Caco-2 (cell line): Measurements from ENCODE around the gene MYL4. TPM values are rescaled to one million over a fixed set of nuclear protein-coding genes. Genes with fewer than 3 reads are reported as not detected.
"Not testable (repeated sequence)": the region's sequence is repeated elsewhere in the genome, so short reads cannot be mapped to it uniquely, and the experiment has no call there.

Experiments
- BruUV-seq: library from RNA; stranded (reverse); fragments of 400-500 nt; replicated peaks from 2 replicates; lab custom pipeline; 2021; lab: Mats Ljungman, UMichigan
- CTCF ChIA-PET: fragments of 300-600 bp; sonication (Branson Sonifier 250); formaldehyde crosslinking; loops from one replicate; lab custom pipeline; 2022; ENCODE audit warnings: antibody characterized with exemption; lab: Charles Lee
- POLR2A ChIA-PET: fragments of 300-600 bp; sonication (Branson Sonifier 250); formaldehyde crosslinking; loops from one replicate; lab custom pipeline; 2022; ENCODE audit warnings: antibody characterized with exemption; lab: Charles Lee
- DNase-seq, 2 experiments: peaks; one replicate each; pipeline versions ENCODE4 v3.0.0 to v3.0.0-alpha.2; 2020 to 2022
- H3K27me3 ChIP-seq: replicated peaks from 2 replicates; pipeline ENCODE4 v1.6.0; 2011; ENCODE audit warnings: low read length; ENCODE audit not compliant: control insufficient read depth, insufficient read depth
- H3K36me3 ChIP-seq: 2 replicates; pipeline ENCODE4 v1.5.1; 2011; ENCODE audit warnings: low read length; ENCODE audit not compliant: control insufficient read depth, insufficient read depth
- H3K4me1 ChIP-seq: fragments of 250-450 bp; sonication (Bioruptor Pico); 2 replicates; pipeline ENCODE4 v1.5.1; 2020; ENCODE audit warnings: mild to moderate bottlenecking
- H3K4me3 ChIP-seq: 2 replicates; pipeline ENCODE4 v1.5.1; 2011; ENCODE audit warnings: low read depth, mild to moderate bottlenecking, control low read depth, low read length
- H3K9me3 ChIP-seq: fragments of 250-450 bp; sonication (Bioruptor Pico); 2 replicates; pipeline ENCODE4 v1.5.1; 2020; ENCODE audit warnings: mild to moderate bottlenecking, moderate library complexity
- H3K27ac Mint-ChIP-seq: one replicate; pipeline ENCODE4 v1.8.0; 2022; ENCODE audit warnings: mixed read lengths; ENCODE audit not compliant: unreplicated experiment
- H3K27me3 Mint-ChIP-seq: one replicate; pipeline ENCODE4 v1.8.0; 2022; ENCODE audit warnings: mixed read lengths; ENCODE audit not compliant: insufficient read depth, unreplicated experiment
- H3K36me3 Mint-ChIP-seq: one replicate; pipeline ENCODE4 v1.8.0; 2022; ENCODE audit warnings: mild to moderate bottlenecking, mixed read lengths; ENCODE audit not compliant: insufficient read depth, unreplicated experiment
- H3K4me1 Mint-ChIP-seq: one replicate; pipeline ENCODE4 v1.8.0; 2022; ENCODE audit warnings: low read depth, mixed read lengths; ENCODE audit not compliant: unreplicated experiment
- H3K4me3 Mint-ChIP-seq: one replicate; pipeline ENCODE4 v1.8.0; 2022; ENCODE audit warnings: mild to moderate bottlenecking, moderate library complexity, mixed read lengths; ENCODE audit not compliant: unreplicated experiment
- H3K9me3 Mint-ChIP-seq: one replicate; pipeline ENCODE4 v1.8.0; 2022; ENCODE audit warnings: mixed read lengths; ENCODE audit not compliant: unreplicated experiment
- CTCF ChIP-seq, 2 experiments: fragments of 200-600 bp in 1 of 2; IDR thresholded peaks; 1 replicate in 1 of 2; 2 replicates in 1 of 2; pipeline versions ENCODE4 v1.5.1 to v1.8.0; 2011 to 2022; ENCODE audit warnings: antibody characterized with exemption in 1 of 2, control low read depth in 1 of 2, inconsistent platforms in 1 of 2, low read depth in 1 of 2, low read length in 1 of 2, mild to moderate bottlenecking in 1 of 2, moderate library complexity in 1 of 2; ENCODE audit not compliant: insufficient read depth in 1 of 2, severe bottlenecking in 1 of 2, unreplicated experiment in 1 of 2
- intact Hi-C: fragments of 100-400 bp; cut with micrococcal nuclease; formaldehyde crosslinking; loops from one replicate; pipeline ENCODE4 v1.10.0; 2022; ENCODE audit not compliant: unreplicated experiment
- total RNA-seq: library from RNA; stranded (reverse); gene quantifications from 2 replicates; pipeline ENCODE4 v1.2.3, GENCODE V29; 2022

The MYL4 gene
- total RNA-seq, 1 experiment from 2014 or later: not detected

GRCh38 chr17:47165137-47165536 is 44.0 kb upstream of the MYL4 start:
- no peaks in the 10 kb centered on the region for H3K9me3 Mint-ChIP-seq

GRCh38 chr17:47166854-47167253 is 42.3 kb upstream of the MYL4 start:
- H3K27ac Mint-ChIP-seq, H3K4me1 ChIP-seq, intact Hi-C loops, POLR2A ChIA-PET, H3K27me3 Mint-ChIP-seq, H3K9me3 ChIP-seq, H3K4me3 ChIP-seq, H3K4me3 Mint-ChIP-seq, H3K4me1 Mint-ChIP-seq, H3K27me3 ChIP-seq, CTCF ChIA-PET, H3K9me3 Mint-ChIP-seq, H3K36me3 ChIP-seq, DNase-seq, BruUV-seq: not testable (repeated sequence)
- H3K36me3 Mint-ChIP-seq: peaks cover 52% of the 10 kb centered on the region

More at GRCh38 chr17:47165137-47165536, 44.0 kb upstream of the MYL4 start:
- peaks cover 57% of the 10 kb centered on the region for H3K36me3 Mint-ChIP-seq
- DNase-seq: no peak
- H3K27me3 ChIP-seq: no peaks in the 10 kb centered on the region
- no peaks in the 10 kb centered on the region; the same call in 1 of the 2 replicates for H3K36me3 ChIP-seq
- no peak overlapping the region for H3K27ac Mint-ChIP-seq
- no peak for TF ChIP-seq CTCF (IDR thresholded peaks at IDR 0.05; ENCODE audit: insufficient read depth in 1 of 2, low read depth in 1 of 2, low read length in 1 of 2, severe bottlenecking in 1 of 2, unreplicated experiment in 1 of 2)
- H3K4me1 Mint-ChIP-seq: no peaks in the 10 kb centered on the region
- BruUV-seq: no TSS peak
- intact Hi-C loops: no loop called here
- H3K9me3 ChIP-seq: no peaks in the 10 kb centered on the region
- no peaks in the 10 kb centered on the region for H3K27me3 Mint-ChIP-seq
- no peak overlapping the region for H3K4me3 ChIP-seq
- no peaks in the 10 kb centered on the region for H3K4me1 ChIP-seq
- CTCF ChIA-PET: no interaction called here
- POLR2A ChIA-PET: no interaction called here
- H3K4me3 Mint-ChIP-seq: no peak overlapping the region

- H3K36me3 ChIP-seq, H3K9me3 Mint-ChIP-seq, H3K27ac Mint-ChIP-seq, BruUV-seq, H3K4me1 Mint-ChIP-seq, CTCF ChIA-PET, DNase-seq, H3K4me3 ChIP-seq, intact Hi-C loops, POLR2A ChIA-PET, H3K27me3 ChIP-seq, H3K9me3 ChIP-seq, H3K27me3 Mint-ChIP-seq, H3K4me3 Mint-ChIP-seq, H3K4me1 ChIP-seq: not testable (repeated sequence)
- peaks cover 37% of the 10 kb centered on the region for H3K36me3 Mint-ChIP-seq
Observed at GRCh38 chr17:47168896-47169295, 40.3 kb upstream of the MYL4 start.

- Histone ChIP-seq H3K36me3 (no peaks in the 10 kb centered on the region; the same call in 1 of the 2 replicates), H3K4me3 (no peak overlapping the region), H3K9me3 (no peaks in the 10 kb centered on the region), H3K4me1 (no peaks in the 10 kb centered on the region), H3K27me3 (no peaks in the 10 kb centered on the region)
- CTCF ChIA-PET: no interaction called here
- no peak overlapping the region for H3K4me3 Mint-ChIP-seq
- POLR2A ChIA-PET: no interaction called here
- no peak overlapping the region for H3K27ac Mint-ChIP-seq
- intact Hi-C loops: no loop called here
- TF ChIP-seq CTCF (IDR thresholded peaks at IDR 0.05; ENCODE audit: insufficient read depth in 1 of 2, low read depth in 1 of 2, low read length in 1 of 2, severe bottlenecking in 1 of 2, unreplicated experiment in 1 of 2): no peak
- H3K9me3 Mint-ChIP-seq: no peaks in the 10 kb centered on the region
- no TSS peak for BruUV-seq
- no peaks in the 10 kb centered on the region for H3K4me1 Mint-ChIP-seq
- H3K36me3 Mint-ChIP-seq: peaks cover 43% of the 10 kb centered on the region
- DNase-seq: no peak
- H3K27me3 Mint-ChIP-seq: no peaks in the 10 kb centered on the region
Observed at GRCh38 chr17:47170710-47171109, 38.4 kb upstream of the MYL4 start.
